PC-3 (cell line): Measurements from ENCODE around the gene LAMA3. TPM values are rescaled to one million over a fixed set of nuclear protein-coding genes. Genes with fewer than 3 reads are reported as not detected.

ENCODE experiments used
- ATAC-seq: fragments of 200-7000 bp; cut with Tn5 transposase; 2 replicates; pipeline ENCODE4 v1.9.1; 2020; ENCODE audit warnings: mild to moderate bottlenecking, moderate library complexity
- BruUV-seq: library from RNA; stranded (reverse); fragments of 400-500 nt; replicated peaks from 2 replicates; lab custom pipeline; 2021; lab: Mats Ljungman, UMichigan
- CTCF ChIA-PET: fragments of 300-600 bp; sonication (Branson Sonifier 250); formaldehyde crosslinking; loops from one replicate; lab custom pipeline; 2022; ENCODE audit warnings: antibody characterized with exemption; lab: Charles Lee
- POLR2A ChIA-PET: fragments of 300-600 bp; sonication (Branson Sonifier 250); formaldehyde crosslinking; loops from one replicate; lab custom pipeline; 2022; ENCODE audit warnings: antibody characterized with exemption; ENCODE audit not compliant: unreplicated experiment; lab: Charles Lee
- DNase-seq: peaks from one replicate; pipeline ENCODE4 v3.0.0-alpha.2; 2015
- H2AFZ ChIP-seq: fragments of 300-600 bp; sonication (generic); 2 replicates; pipeline ENCODE4 v1.6.0; 2016; ENCODE audit warnings: antibody characterized with exemption, low read length
- H3F3A ChIP-seq: fragments of 300-600 bp; sonication (generic); one replicate; pipeline ENCODE4 v1.6.0; 2017; ENCODE audit warnings: antibody characterized with exemption, low read length, control low read depth, mild to moderate bottlenecking; ENCODE audit not compliant: unreplicated experiment
- H3K27ac ChIP-seq: fragments of 300-600 bp; sonication (generic); 2 replicates; pipeline ENCODE4 v1.5.1; 2016; ENCODE audit warnings: mild to moderate bottlenecking, low read length
- H3K27me3 ChIP-seq: fragments of 300-600 bp; sonication (generic); 2 replicates; pipeline ENCODE4 v1.6.1; 2016; ENCODE audit warnings: low read length, mixed read lengths
- H3K36me3 ChIP-seq: fragments of 300-600 bp; sonication (generic); 2 replicates; pipeline ENCODE4 v1.6.1; 2016; ENCODE audit warnings: low read depth, mixed run types, low read length, mixed read lengths
- H3K4me1 ChIP-seq: fragments of 300-600 bp; sonication (generic); 2 replicates; pipeline ENCODE4 v1.5.1; 2016; ENCODE audit warnings: low read length; ENCODE audit not compliant: insufficient read depth
- H3K4me2 ChIP-seq: fragments of 300-600 bp; sonication (generic); 2 replicates; pipeline ENCODE4 v1.6.0; 2016; ENCODE audit warnings: low read length
- H3K4me3 ChIP-seq: fragments of 300-600 bp; sonication (generic); 2 replicates; pipeline ENCODE4 v1.5.1; 2016; ENCODE audit warnings: mild to moderate bottlenecking, low read length, mixed read lengths
- H3K79me2 ChIP-seq: fragments of 300-600 bp; sonication (generic); 2 replicates; pipeline ENCODE4 v1.6.1; 2017; ENCODE audit warnings: low read length, mixed read lengths
- H3K9ac ChIP-seq: fragments of 300-600 bp; sonication (generic); 2 replicates; pipeline ENCODE4 v1.6.0; 2016; ENCODE audit warnings: mild to moderate bottlenecking, low read length
- H3K9me2 ChIP-seq: fragments of 300-600 bp; sonication (generic); replicated peaks from 2 replicates; pipeline ENCODE4 v1.6.1; 2016; ENCODE audit warnings: mixed run types, low read length, mixed read lengths
- H3K9me3 ChIP-seq: fragments of 300-600 bp; sonication (generic); 2 replicates; pipeline ENCODE4 v1.6.1; 2016; ENCODE audit warnings: low read length, mixed read lengths
- H4K20me1 ChIP-seq: fragments of 300-600 bp; sonication (generic); 2 replicates; pipeline ENCODE4 v1.6.1; 2016; ENCODE audit warnings: low read length, mixed read lengths
- EZH2 ChIP-seq: fragments of 300-600 bp; sonication (generic); IDR thresholded peaks from one replicate; pipeline ENCODE4 v1.6.1; 2017; ENCODE audit warnings: antibody characterized with exemption, mild to moderate bottlenecking, low read length; ENCODE audit not compliant: unreplicated experiment
- EZH2phosphoT487 ChIP-seq: fragments of 300-600 bp; sonication (generic); IDR thresholded peaks from 2 replicates; pipeline ENCODE4 v1.6.1; 2018; ENCODE audit warnings: mild to moderate bottlenecking, antibody characterized with exemption, low read length, borderline replicate concordance
- intact Hi-C: fragments of 100-400 bp; cut with micrococcal nuclease; formaldehyde crosslinking; loops from 2 replicates; pipeline ENCODE4 v1.9.0; 2023
- total RNA-seq: library from RNA; depleted of rRNA; stranded (reverse); fragments of >200 nt; gene quantifications from 2 replicates; pipeline ENCODE4 v1.2.3, GENCODE V29; 2014
- TF ChIP-seq, protein P1 (sequence below): fragments of 300-600 bp; sonication (generic); conservative IDR thresholded peaks from 2 replicates; pipeline ENCODE4 v1.5.1; 2017; ENCODE audit warnings: antibody characterized with exemption, low read depth, mild to moderate bottlenecking, low read length

The LAMA3 gene
- total RNA-seq, 1 experiment from 2014 or later, result 224 TPM

DNA sequence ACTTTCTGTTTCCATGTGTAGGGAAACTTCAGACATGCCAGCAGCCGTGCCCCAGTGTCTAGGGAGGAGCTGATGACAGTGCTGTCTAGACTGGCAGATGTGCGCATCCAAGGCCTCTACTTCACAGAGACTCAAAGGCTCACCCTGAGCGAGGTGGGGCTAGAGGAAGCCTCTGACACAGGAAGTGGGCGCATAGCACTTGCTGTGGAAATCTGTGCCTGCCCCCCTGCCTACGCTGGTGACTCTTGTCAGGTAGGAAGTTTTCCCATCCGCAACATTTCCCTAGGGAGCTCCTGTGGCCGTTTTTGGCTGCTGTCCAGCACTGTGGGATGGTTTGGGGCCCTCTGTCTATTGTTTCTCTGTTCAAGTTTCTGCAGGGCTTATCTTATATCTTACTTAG, 182.2 kb downstream of the LAMA3 start:
- Histone ChIP-seq H2AFZ (no peak overlapping the region), H3K9ac (peak overlapping the region; percentile 89), H3K27me3 (no peaks in the 10 kb centered on the region), H3K27ac (peak overlapping the region; percentile 99), H3K79me2 (peaks cover 36% of the 10 kb centered on the region), H3K9me2 (no peaks in the 10 kb centered on the region), H4K20me1 (peaks cover 34% of the 10 kb centered on the region), H3K4me3 (peak overlapping the region; percentile 14; the same call in 1 of the 2 replicates), H3F3A (no peaks in the 10 kb centered on the region), H3K4me1 (peaks cover 24% of the 10 kb centered on the region), H3K4me2 (peak overlapping the region; percentile 71), H3K9me3 (no peaks in the 10 kb centered on the region), H3K36me3 (peaks cover 52% of the 10 kb centered on the region)
- BruUV-seq, result no TSS peak
- ChIA-PET CTCF (no interaction called here), POLR2A (interaction anchor here (0.6 to 1.1 kb wide), 2 partner anchors 9 to 11 kb away, joined by 3 to 4 read pairs; no protein-coding TSS in a partner anchor)
- TF ChIP-seq EZH2phosphoT487 (no peak), EZH2 (no peak)
- TF ChIP-seq, protein P1, sequence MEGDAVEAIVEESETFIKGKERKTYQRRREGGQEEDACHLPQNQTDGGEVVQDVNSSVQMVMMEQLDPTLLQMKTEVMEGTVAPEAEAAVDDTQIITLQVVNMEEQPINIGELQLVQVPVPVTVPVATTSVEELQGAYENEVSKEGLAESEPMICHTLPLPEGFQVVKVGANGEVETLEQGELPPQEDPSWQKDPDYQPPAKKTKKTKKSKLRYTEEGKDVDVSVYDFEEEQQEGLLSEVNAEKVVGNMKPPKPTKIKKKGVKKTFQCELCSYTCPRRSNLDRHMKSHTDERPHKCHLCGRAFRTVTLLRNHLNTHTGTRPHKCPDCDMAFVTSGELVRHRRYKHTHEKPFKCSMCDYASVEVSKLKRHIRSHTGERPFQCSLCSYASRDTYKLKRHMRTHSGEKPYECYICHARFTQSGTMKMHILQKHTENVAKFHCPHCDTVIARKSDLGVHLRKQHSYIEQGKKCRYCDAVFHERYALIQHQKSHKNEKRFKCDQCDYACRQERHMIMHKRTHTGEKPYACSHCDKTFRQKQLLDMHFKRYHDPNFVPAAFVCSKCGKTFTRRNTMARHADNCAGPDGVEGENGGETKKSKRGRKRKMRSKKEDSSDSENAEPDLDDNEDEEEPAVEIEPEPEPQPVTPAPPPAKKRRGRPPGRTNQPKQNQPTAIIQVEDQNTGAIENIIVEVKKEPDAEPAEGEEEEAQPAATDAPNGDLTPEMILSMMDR, result no peak
- DNase-seq (peak; percentile 89), ATAC-seq (peak; percentile 42)
- intact Hi-C loops, result loop anchor here (2.0 kb wide), 1 partner anchor 43 kb away; no protein-coding TSS in a partner anchor

DNA sequence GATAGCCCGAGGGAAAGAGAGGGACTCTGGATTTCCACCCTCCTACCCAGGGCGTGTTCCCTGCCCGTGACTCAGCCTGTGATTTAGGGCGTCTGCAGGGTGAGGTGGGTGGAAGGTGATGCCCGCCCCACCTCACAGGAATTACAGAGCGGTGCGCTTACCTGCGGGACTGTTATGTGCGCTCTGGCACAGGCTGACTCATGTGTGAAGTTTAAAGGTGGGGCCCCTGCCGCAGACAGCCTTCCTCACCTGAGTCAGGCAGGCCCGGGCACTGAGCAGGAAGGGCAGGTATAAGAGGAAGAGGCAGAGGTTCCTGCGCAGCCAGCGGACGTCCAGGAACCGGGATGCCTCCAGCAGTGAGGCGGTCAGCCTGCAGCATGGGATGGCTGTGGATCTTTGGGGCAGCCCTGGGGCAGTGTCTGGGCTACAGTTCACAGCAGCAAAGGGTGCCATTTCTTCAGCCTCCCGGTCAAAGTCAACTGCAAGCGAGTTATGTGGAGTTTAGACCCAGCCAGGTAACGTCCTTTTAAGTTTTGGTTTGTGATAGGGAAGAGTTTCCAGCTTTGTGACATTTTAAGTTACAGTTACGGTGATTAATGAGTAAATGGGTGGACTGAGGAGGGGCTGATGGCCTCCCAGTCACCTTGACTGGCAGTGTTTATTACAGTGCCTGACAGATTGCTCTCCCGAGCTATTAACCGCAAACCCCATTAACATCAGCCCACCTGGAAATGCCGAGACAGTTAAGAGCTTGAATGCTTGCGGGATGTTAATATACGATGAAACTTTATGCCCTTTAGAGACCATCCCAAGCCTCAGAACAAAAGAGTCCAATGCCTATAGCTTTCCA, 183.7 kb downstream of the LAMA3 start:
- H3K27ac ChIP-seq, result peak overlapping the region; percentile 99
- no peaks in the 10 kb centered on the region for H3K9me2 ChIP-seq
- peak; percentile 97 for DNase-seq
- no peak overlapping the region for H2AFZ ChIP-seq
- H3K27me3 ChIP-seq, result no peaks in the 10 kb centered on the region
- TSS peak; percentile 74 for BruUV-seq
- peaks cover 24% of the 10 kb centered on the region for H3K4me1 ChIP-seq
- H3F3A ChIP-seq, result no peaks in the 10 kb centered on the region
- H3K9ac ChIP-seq, result peak overlapping the region; percentile 95
- ATAC-seq, result peak; percentile 85
- H3K4me3 ChIP-seq, result peak overlapping the region; percentile 86
- intact Hi-C loops, result loop anchor here (1.0 kb wide), 2 partner anchors 11 to 24 kb away; no protein-coding TSS in a partner anchor
- peaks cover 61% of the 10 kb centered on the region for H3K36me3 ChIP-seq
- H3K79me2 ChIP-seq, result peaks cover 37% of the 10 kb centered on the region
- CTCF ChIA-PET, result no interaction called here
- no peaks in the 10 kb centered on the region for H3K9me3 ChIP-seq
- POLR2A ChIA-PET, result interaction anchor here (0.6 kb wide), 2 partner anchors 11 to 277 kb away, joined by 3 read pairs; no protein-coding TSS in a partner anchor
- H3K4me2 ChIP-seq, result peak overlapping the region; percentile 93
- TF ChIP-seq EZH2 (no peak), EZH2phosphoT487 (no peak)
- TF ChIP-seq, protein P1, result no peak
- peaks cover 36% of the 10 kb centered on the region for H4K20me1 ChIP-seq
